Measurements from ENCODE around the gene MAJIN. TPM values are rescaled to one million over a fixed set of nuclear protein-coding genes. Genes with fewer than 3 reads are reported as not detected.

MAJIN gene
- total and polyA plus RNA-seq, 9 of the 15 experiments (the other 6 are each of a cell fraction or from before 2014, with no cell fraction given) = 0.17 to 0.83 (median 0.24) TPM; not detected in 2

GRCh38 chr11:64923944-64924909 lies 47.7 kb downstream of the MAJIN start, which contains the start of gene PPP2R5B (continued):
- TF ChIP-seq ATF3 (IDR thresholded peaks at IDR 0.05) (peak; percentile 99), ATF3 (CRISPR knock-in tag; conservative IDR thresholded peaks at IDR 0.05) (peak; percentile 97), PPARD (CRISPR knock-in tag; IDR thresholded peaks at IDR 0.05) (no peak), HEY1 (CRISPR knock-in tag; IDR thresholded peaks at IDR 0.05; ENCODE audit: borderline replicate concordance) (no peak), ZBTB17 (CRISPR knock-in tag; IDR thresholded peaks at IDR 0.05) (peak; percentile 65; the same call in 1 of the 2 replicates), CEBPB (tag; IDR thresholded peaks at IDR 0.05) (no peak), ZNF436 (CRISPR knock-in tag; IDR thresholded peaks at IDR 0.05) (no peak), ZNF57 (CRISPR knock-in tag; IDR thresholded peaks at IDR 0.05) (no peak), PATZ1 (CRISPR knock-in tag; IDR thresholded peaks at IDR 0.05; ENCODE audit: borderline replicate concordance) (no peak), ZNF280B (CRISPR knock-in tag; IDR thresholded peaks at IDR 0.05) (no peak), FOXP4 (CRISPR knock-in tag; IDR thresholded peaks at IDR 0.05; ENCODE audit: borderline replicate concordance) (no peak), AFF1 (IDR thresholded peaks at IDR 0.05; ENCODE audit: low read depth in 1 of 2, partially characterized antibody in 2 of 2) (peak; percentile 64 to 94)

Measured in K562 (cell line).